ENCODE data around the gene FBXO27.

The FBXO27 gene

GRCh38 chr19:39047073-39047472, 14.7 kb upstream of the FBXO27 start:
- intact Hi-C loops (cut with DNase I): no loop called here
- DNase-seq: no peak

GRCh38 chr19:39046037-39046821, 13.9 kb upstream of the FBXO27 start:
- no peak for DNase-seq
- intact Hi-C loops (cut with DNase I): no loop called here

GRCh38 chr19:39045506-39045905, 13.2 kb upstream of the FBXO27 start:
- intact Hi-C loops (cut with DNase I): no loop called here
- no peak for DNase-seq

GRCh38 chr19:39038098-39038497, 5.7 kb upstream of the FBXO27 start:
- intact Hi-C loops (cut with DNase I): no loop called here
- peak in 29 of 42 donors; percentile 8 to 66 (median 31) for DNase-seq

GRCh38 chr19:39037194-39037593, 4.8 kb upstream of the FBXO27 start:
- intact Hi-C loops (cut with DNase I): no loop called here
- DNase-seq: no peak

GRCh38 chr19:39036581-39036980, 4.2 kb upstream of the FBXO27 start:
- no peak for DNase-seq
- intact Hi-C loops (cut with DNase I): no loop called here

- DNase-seq: peak; percentile 60 to 95 (median 87)
- intact Hi-C loops (cut with DNase I): no loop called here
Measured at GRCh38 chr19:39031368-39032062, 834 bp downstream of the FBXO27 start.

GRCh38 chr19:39030854-39031367, 1.4 kb downstream of the FBXO27 start:
- peak in 1 of 42 donors; percentile 29 for DNase-seq
- intact Hi-C loops (cut with DNase I): no loop called here

GRCh38 chr19:39024875-39025641, 7.3 kb downstream of the FBXO27 start:
- no peak for DNase-seq
- intact Hi-C loops (cut with DNase I): no loop called here

GRCh38 chr19:39021063-39021462, 11.3 kb downstream of the FBXO27 start:
- no peak for DNase-seq
- intact Hi-C loops (cut with DNase I): no loop called here

- intact Hi-C loops (cut with DNase I): no loop called here
- DNase-seq: peak in 9 of 42 donors; percentile 8 to 57 (median 21)
Measured at GRCh38 chr19:39017646-39018045, 14.7 kb downstream of the FBXO27 start.

- no peak for DNase-seq
- intact Hi-C loops (cut with DNase I): no loop called here
Measured at GRCh38 chr19:39017026-39017425, 15.3 kb downstream of the FBXO27 start.

GRCh38 chr19:39014037-39014436, 18.3 kb downstream of the FBXO27 start:
- no peak for DNase-seq
- intact Hi-C loops (cut with DNase I): no loop called here

- DNase-seq: no peak
- intact Hi-C loops (cut with DNase I): no loop called here
Measured at GRCh38 chr19:39009001-39009400, 23.3 kb downstream of the FBXO27 start.

- intact Hi-C loops (cut with DNase I): no loop called here
- no peak for DNase-seq
Measured at GRCh38 chr19:39008137-39008536, 24.2 kb downstream of the FBXO27 start.

GRCh38 chr19:39007096-39007495, 25.3 kb downstream of the FBXO27 start:
- intact Hi-C loops (cut with DNase I): no loop called here
- DNase-seq: no peak

- DNase-seq: no peak
- intact Hi-C loops (cut with DNase I): no loop called here
Measured at GRCh38 chr19:39004403-39004802, 27.9 kb downstream of the FBXO27 start.

- no peak for DNase-seq
- intact Hi-C loops (cut with DNase I): no loop called here
Measured at GRCh38 chr19:39003796-39004195, 28.6 kb downstream of the FBXO27 start.

GRCh38 chr19:39003188-39003587, 29.2 kb downstream of the FBXO27 start:
- DNase-seq: no peak
- intact Hi-C loops (cut with DNase I): no loop called here

- no peak for DNase-seq
- intact Hi-C loops (cut with DNase I): no loop called here
Measured at GRCh38 chr19:39001041-39001440, 31.3 kb downstream of the FBXO27 start.

Measured in head of caudate nucleus (tissue), 42 donors.